AG09309 (cell line): Measurements from ENCODE around the gene TMEM88.

Experiments
- DNase-seq: peaks from one replicate; pipeline ENCODE4 v3.0.0-alpha.2; 2010; ENCODE audit warnings: low read depth
- H3K4me3 ChIP-seq: 2 replicates; pipeline ENCODE4 v1.5.1; 2011; ENCODE audit warnings: mild to moderate bottlenecking, low read depth, low read length, moderate library complexity; ENCODE audit not compliant: control insufficient read depth
- TF ChIP-seq, protein P1 (sequence below): IDR thresholded peaks from 2 replicates; pipeline ENCODE4 v1.5.1; 2011; ENCODE audit warnings: mild to moderate bottlenecking, low read depth, low read length, inconsistent platforms; ENCODE audit not compliant: insufficient read depth, control insufficient read depth; ENCODE audit errors: missing control alignments

TMEM88 gene

DNA sequence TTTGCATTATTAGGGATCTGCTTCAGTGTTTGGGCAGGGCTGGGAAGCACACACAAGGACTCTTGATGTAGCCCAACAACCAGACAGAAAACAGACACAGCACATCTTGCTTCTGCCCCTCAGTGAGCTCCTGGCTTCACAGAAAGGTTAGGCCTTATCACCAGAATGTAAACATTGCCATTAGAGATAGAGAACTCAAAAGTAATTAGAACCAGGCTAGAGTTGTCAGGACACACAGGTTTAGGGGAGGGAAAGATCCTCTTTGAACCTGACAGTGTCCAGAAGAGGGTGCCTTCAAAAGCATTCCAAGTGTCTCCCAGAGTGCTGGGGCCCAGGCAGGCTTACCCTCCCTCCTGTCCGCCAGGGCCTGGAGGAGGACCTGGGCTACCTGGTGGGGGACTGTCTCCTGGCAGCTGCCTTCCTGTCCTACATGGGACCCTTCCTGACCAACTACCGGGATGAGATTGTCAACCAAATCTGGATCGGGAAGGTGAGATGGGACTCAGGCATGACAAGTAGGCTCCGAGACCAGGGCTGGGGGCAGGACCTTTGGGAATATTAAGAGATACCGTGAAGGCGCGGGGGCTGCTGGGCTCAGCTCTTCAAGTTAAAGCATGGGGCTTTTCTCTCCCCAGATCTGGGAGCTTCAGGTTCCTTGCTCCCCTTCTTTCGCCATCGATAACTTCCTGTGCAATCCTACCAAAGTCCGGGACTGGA, 37.8 kb upstream of the TMEM88 start:
- TF ChIP-seq, protein P1, sequence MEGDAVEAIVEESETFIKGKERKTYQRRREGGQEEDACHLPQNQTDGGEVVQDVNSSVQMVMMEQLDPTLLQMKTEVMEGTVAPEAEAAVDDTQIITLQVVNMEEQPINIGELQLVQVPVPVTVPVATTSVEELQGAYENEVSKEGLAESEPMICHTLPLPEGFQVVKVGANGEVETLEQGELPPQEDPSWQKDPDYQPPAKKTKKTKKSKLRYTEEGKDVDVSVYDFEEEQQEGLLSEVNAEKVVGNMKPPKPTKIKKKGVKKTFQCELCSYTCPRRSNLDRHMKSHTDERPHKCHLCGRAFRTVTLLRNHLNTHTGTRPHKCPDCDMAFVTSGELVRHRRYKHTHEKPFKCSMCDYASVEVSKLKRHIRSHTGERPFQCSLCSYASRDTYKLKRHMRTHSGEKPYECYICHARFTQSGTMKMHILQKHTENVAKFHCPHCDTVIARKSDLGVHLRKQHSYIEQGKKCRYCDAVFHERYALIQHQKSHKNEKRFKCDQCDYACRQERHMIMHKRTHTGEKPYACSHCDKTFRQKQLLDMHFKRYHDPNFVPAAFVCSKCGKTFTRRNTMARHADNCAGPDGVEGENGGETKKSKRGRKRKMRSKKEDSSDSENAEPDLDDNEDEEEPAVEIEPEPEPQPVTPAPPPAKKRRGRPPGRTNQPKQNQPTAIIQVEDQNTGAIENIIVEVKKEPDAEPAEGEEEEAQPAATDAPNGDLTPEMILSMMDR = no peak
- DNase-seq = no peak
- no peak overlapping the region for H3K4me3 ChIP-seq

DNA sequence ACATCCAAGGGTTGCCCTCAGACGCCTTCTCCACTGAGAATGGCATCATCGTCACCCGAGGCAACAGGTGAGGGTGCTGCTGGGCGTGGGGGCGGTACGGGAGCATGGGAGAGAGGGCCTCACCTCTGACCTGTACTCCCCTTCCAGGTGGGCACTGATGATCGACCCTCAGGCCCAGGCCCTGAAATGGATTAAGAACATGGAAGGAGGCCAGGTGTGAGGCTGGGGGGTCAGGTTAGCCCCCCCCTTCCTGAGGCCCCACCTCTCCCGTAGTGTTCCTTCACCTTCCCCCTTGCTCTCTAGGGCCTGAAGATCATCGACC, 37.3 kb upstream of the TMEM88 start:
- no peak overlapping the region for H3K4me3 ChIP-seq
- DNase-seq = no peak
- TF ChIP-seq, protein P1 = no peak

DNA sequence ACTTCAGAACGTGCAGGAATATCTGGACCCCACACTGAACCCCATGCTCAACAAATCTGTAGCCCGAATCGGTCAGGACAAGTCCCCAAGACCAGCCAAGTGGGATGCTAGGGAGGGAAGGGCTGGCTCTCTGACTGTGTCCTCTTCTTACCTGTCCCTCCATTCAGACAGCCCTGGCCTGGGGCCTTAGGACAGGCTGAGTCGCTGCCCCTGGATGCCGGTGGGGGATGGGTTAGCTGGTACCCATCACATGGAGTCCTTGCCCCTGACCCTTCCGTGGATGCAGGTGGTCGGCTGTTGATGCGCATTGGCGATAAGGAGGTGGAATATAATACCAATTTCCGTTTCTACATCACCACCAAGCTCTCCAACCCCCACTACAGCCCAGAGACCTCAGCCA, 36.8 kb upstream of the TMEM88 start:
- TF ChIP-seq, protein P1 = no peak
- DNase-seq = no peak
- H3K4me3 ChIP-seq = no peak overlapping the region

DNA sequence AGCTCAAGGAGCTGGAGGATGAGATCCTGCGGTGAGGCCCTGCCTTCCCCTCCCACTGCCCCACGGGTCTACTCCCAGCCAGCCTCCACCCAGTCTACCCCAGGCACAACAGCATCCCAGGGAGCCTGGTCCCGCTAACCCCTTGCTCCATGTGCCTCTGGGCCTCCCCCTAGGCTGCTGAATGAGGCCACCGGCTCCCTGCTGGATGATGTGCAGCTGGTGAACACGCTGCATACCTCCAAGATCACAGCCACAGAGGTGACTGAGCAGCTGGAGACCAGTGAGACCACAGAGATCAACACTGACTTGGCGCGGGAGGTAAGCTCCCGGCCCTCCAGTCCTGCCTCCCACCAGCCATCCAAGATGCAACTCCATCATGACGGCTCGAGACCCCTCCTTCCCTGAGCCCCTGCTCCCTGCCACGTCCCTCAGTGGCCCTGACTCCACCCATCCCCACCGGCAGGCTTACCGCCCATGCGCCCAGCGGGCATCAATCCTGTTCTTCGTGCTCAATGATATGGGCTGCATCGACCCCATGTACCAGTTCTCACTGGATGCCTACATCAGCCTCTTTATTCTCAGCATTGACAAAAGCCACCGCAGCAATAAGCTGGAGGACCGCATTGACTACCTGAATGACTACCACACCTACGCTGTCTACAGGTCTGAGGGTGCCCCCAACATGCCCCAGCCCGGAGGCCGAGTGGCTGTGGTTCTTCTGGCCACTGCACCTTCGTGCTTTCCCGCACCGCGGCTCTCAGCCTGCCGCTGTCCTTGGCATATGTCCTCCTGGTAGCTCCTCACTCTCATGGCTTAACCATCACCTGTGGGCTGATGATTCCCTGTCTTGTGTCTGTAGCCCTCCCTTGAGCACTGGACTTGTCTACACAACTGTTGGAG, 35.9 kb upstream of the TMEM88 start:
- DNase-seq = no peak
- H3K4me3 ChIP-seq = no peak overlapping the region
- TF ChIP-seq, protein P1 = no peak

DNA sequence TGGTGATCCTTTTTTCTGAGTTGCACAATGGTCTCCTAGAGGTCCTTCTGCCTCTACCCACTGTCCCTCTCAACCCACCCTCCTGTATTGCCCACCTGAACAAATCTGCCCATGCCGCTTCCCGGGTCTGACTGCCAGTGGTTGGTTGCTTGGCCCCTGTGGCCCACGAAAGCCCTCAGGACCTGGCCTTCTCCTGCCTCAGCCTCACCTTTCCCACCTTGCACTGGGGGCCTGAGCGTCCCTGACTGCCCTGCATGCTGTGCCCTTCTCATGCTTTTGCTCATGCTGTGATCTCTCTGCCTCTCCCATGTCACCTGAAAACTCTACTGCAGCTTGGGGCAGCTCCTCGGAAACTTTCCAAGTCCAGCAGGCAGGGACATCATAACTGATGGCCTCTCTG, 34.6 kb upstream of the TMEM88 start:
- H3K4me3 ChIP-seq = no peak overlapping the region
- TF ChIP-seq, protein P1 = no peak
- no peak for DNase-seq

DNA sequence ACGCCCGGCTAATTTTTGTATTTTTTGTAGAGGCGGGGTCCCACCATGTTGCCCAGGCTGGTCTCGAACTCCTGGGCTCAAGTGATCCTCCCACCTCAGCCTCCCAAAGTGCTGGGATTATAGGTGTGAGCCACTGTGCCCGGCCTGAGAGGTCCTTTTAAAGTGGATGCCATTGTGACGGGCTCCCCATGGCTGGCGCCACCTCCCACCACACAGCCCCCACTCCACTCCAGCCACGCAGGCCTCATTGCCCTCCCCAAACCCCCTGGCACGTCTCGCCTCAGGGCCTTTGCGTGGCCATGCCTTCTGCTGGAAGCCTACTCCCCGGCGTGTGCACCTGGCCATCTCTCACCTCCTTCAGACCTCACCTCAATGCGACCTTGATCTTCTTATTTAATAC, 32.7 kb upstream of the TMEM88 start:
- no peak overlapping the region for H3K4me3 ChIP-seq
- DNase-seq = no peak
- TF ChIP-seq, protein P1 = no peak

DNA sequence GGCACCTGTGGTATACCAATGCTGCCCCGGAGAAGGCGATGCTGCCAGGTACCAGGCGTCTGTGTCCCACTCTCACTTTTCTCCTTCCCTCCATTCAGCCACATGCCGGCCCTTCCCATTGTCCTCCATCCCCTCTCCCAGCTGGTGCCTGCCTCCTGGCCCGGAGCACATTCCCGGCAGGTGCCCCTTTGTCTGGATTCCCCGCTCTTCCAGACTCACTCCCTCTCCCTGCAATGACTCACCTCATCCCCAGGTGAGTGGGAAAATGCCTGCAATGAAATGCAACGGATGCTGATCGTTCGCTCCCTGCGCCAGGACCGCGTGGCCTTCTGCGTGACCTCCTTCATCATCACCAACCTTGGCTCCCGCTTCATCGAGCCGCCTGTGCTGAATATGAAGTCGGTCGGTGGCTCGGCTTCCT, 31.3 kb upstream of the TMEM88 start:
- DNase-seq = no peak
- no peak overlapping the region for H3K4me3 ChIP-seq
- TF ChIP-seq, protein P1 = no peak
